Measurements from ENCODE around the gene TBC1D8.
"Not testable (repeated sequence)": the region's sequence is repeated elsewhere in the genome, so short reads cannot be mapped to it uniquely, and the experiment has no call there.

TBC1D8 gene

GRCh38 chr2:101053117-101053516 lies 98.1 kb downstream of the TBC1D8 start:
- no peak overlapping the region for H2BK12ac ChIP-seq (ENCODE audit: low read length)
- H3K27ac ChIP-seq (replicated peaks; ENCODE audit: low read length): no peak overlapping the region
- H3K9ac ChIP-seq (ENCODE audit: low read depth, low read length, poor library complexity): no peak overlapping the region
- no peak overlapping the region for H4K8ac ChIP-seq (ENCODE audit: low read depth, low read length)
- DNase-seq (ENCODE audit: low spot score): no peak
- H3K4me2 ChIP-seq (ENCODE audit: insufficient read depth, low read length, poor library complexity, severe bottlenecking): no peak overlapping the region
- H3K4ac ChIP-seq (ENCODE audit: low read length): no peak overlapping the region
- H3K27me3 ChIP-seq (ENCODE audit: control insufficient read depth in 3 of 3, insufficient read depth in 3 of 3, low read depth in 1 of 3, low read length in 3 of 3): no peaks in the 10 kb centered on the region
- no peak overlapping the region for H3K23ac ChIP-seq (ENCODE audit: low read depth, low read length, poor library complexity)
- no peak overlapping the region for H2AFZ ChIP-seq (ENCODE audit: low read length)
- no peak overlapping the region for H2BK5ac ChIP-seq (ENCODE audit: low read length)
- H3K79me1 ChIP-seq (ENCODE audit: low read depth, low read length): no peaks in the 10 kb centered on the region
- H2BK120ac ChIP-seq (ENCODE audit: low read depth, low read length): no peak overlapping the region
- no CpG with 5 or more reads among the region's 3 CpGs for WGBS, 2 donors (ENCODE audit: extremely low coverage in 2 of 2, insufficient read length in 2 of 2, insufficient replicate concordance in 1 of 2)
- H3K4me1 ChIP-seq (ENCODE audit: control insufficient read depth in 2 of 2, insufficient read depth in 1 of 2, low read depth in 1 of 2, low read length in 2 of 2): no peaks in the 10 kb centered on the region
- H3K4me3 ChIP-seq (ENCODE audit: low read length in 2 of 2): no peak overlapping the region
- peaks cover 0 to 2% of the 10 kb centered on the region in 2 donors for H3K9me3 ChIP-seq (replicated peaks in 1 of 2; ENCODE audit: control insufficient read depth in 2 of 2, insufficient read depth in 1 of 2, low read depth in 1 of 2, low read length in 2 of 2)
- H2AK5ac ChIP-seq (ENCODE audit: low read depth, low read length): no peak overlapping the region
- no peak overlapping the region for H2BK15ac ChIP-seq (ENCODE audit: low read length)
- no peak overlapping the region for H3K18ac ChIP-seq (ENCODE audit: low read length)
- no peaks in the 10 kb centered on the region for H3K36me3 ChIP-seq (replicated peaks in 1 of 2; ENCODE audit: control insufficient read depth in 2 of 2, insufficient read depth in 2 of 2, low read length in 2 of 2)
- H3K14ac ChIP-seq (ENCODE audit: low read length): no peak overlapping the region
- no peak overlapping the region for H4K91ac ChIP-seq (ENCODE audit: low read depth, low read length, poor library complexity)

- Histone ChIP-seq H3K27me3 (ENCODE audit: control insufficient read depth in 3 of 3, insufficient read depth in 3 of 3, low read depth in 1 of 3, low read length in 3 of 3) (no peaks in the 10 kb centered on the region), H2AFZ (ENCODE audit: low read length) (no peak overlapping the region), H2BK15ac (ENCODE audit: low read length) (no peak overlapping the region), H2AK5ac (ENCODE audit: low read depth, low read length) (no peak overlapping the region), H3K18ac (ENCODE audit: low read length) (no peak overlapping the region), H3K4me3 (ENCODE audit: low read length in 2 of 2) (no peak overlapping the region), H2BK5ac (ENCODE audit: low read length) (no peak overlapping the region), H3K4me2 (ENCODE audit: insufficient read depth, low read length, poor library complexity, severe bottlenecking) (no peak overlapping the region), H3K9me3 (replicated peaks in 1 of 2; ENCODE audit: control insufficient read depth in 2 of 2, insufficient read depth in 1 of 2, low read depth in 1 of 2, low read length in 2 of 2) (no peaks in the 10 kb centered on the region), H2BK120ac (ENCODE audit: low read depth, low read length) (no peak overlapping the region), H3K23ac (ENCODE audit: low read depth, low read length, poor library complexity) (no peak overlapping the region), H3K36me3 (replicated peaks in 1 of 2; ENCODE audit: control insufficient read depth in 2 of 2, insufficient read depth in 2 of 2, low read length in 2 of 2) (no peaks in the 10 kb centered on the region), H3K9ac (ENCODE audit: low read depth, low read length, poor library complexity) (no peak overlapping the region), H4K8ac (ENCODE audit: low read depth, low read length) (no peak overlapping the region), H3K79me1 (ENCODE audit: low read depth, low read length) (no peaks in the 10 kb centered on the region), H3K4me1 (ENCODE audit: control insufficient read depth in 2 of 2, insufficient read depth in 1 of 2, low read depth in 1 of 2, low read length in 2 of 2) (no peaks in the 10 kb centered on the region), H3K4ac (ENCODE audit: low read length) (no peak overlapping the region), H3K14ac (ENCODE audit: low read length) (no peak overlapping the region), H4K91ac (ENCODE audit: low read depth, low read length, poor library complexity) (no peak overlapping the region), H2BK12ac (ENCODE audit: low read length) (no peak overlapping the region), H3K27ac (replicated peaks; ENCODE audit: low read length) (no peak overlapping the region)
- DNase-seq (ENCODE audit: low spot score): no peak
- no CpG with 5 or more reads among the region's 5 CpGs for WGBS, 2 donors (ENCODE audit: extremely low coverage in 2 of 2, insufficient read length in 2 of 2, insufficient replicate concordance in 1 of 2)
Observed at GRCh38 chr2:101052147-101052546, 99.0 kb downstream of the TBC1D8 start.

- H2AFZ ChIP-seq (ENCODE audit: low read length); H3K36me3 ChIP-seq (replicated peaks in 1 of 2; ENCODE audit: control insufficient read depth in 2 of 2, insufficient read depth in 2 of 2, low read length in 2 of 2); H4K8ac ChIP-seq (ENCODE audit: low read depth, low read length); H3K9me3 ChIP-seq (replicated peaks in 1 of 2; ENCODE audit: control insufficient read depth in 2 of 2, insufficient read depth in 1 of 2, low read depth in 1 of 2, low read length in 2 of 2); H3K4me2 ChIP-seq (ENCODE audit: insufficient read depth, low read length, poor library complexity, severe bottlenecking); H2BK5ac ChIP-seq (ENCODE audit: low read length); H3K27me3 ChIP-seq (ENCODE audit: control insufficient read depth in 3 of 3, insufficient read depth in 3 of 3, low read depth in 1 of 3, low read length in 3 of 3); H3K4ac ChIP-seq (ENCODE audit: low read length); H3K14ac ChIP-seq (ENCODE audit: low read length); H2BK12ac ChIP-seq (ENCODE audit: low read length); H3K23ac ChIP-seq (ENCODE audit: low read depth, low read length, poor library complexity); H3K4me3 ChIP-seq (ENCODE audit: low read length in 2 of 2); H3K4me1 ChIP-seq (ENCODE audit: control insufficient read depth in 2 of 2, insufficient read depth in 1 of 2, low read depth in 1 of 2, low read length in 2 of 2); H2AK5ac ChIP-seq (ENCODE audit: low read depth, low read length); H3K79me1 ChIP-seq (ENCODE audit: low read depth, low read length); H3K9ac ChIP-seq (ENCODE audit: low read depth, low read length, poor library complexity); H3K18ac ChIP-seq (ENCODE audit: low read length); H2BK15ac ChIP-seq (ENCODE audit: low read length); H2BK120ac ChIP-seq (ENCODE audit: low read depth, low read length); H4K91ac ChIP-seq (ENCODE audit: low read depth, low read length, poor library complexity); DNase-seq (ENCODE audit: low spot score); H3K27ac ChIP-seq (replicated peaks; ENCODE audit: low read length): not testable (repeated sequence)
- WGBS, 2 donors (ENCODE audit: extremely low coverage in 2 of 2, insufficient read length in 2 of 2, insufficient replicate concordance in 1 of 2): no CpG with 5 or more reads among the region's 6 CpGs
Observed at GRCh38 chr2:101050886-101051285, 100.3 kb downstream of the TBC1D8 start.

GRCh38 chr2:101048756-101049155 lies 102.4 kb downstream of the TBC1D8 start:
- Histone ChIP-seq H3K23ac (ENCODE audit: low read depth, low read length, poor library complexity) (no peak overlapping the region), H2BK15ac (ENCODE audit: low read length) (no peak overlapping the region), H3K79me1 (ENCODE audit: low read depth, low read length) (no peaks in the 10 kb centered on the region), H3K27ac (replicated peaks; ENCODE audit: low read length) (no peak overlapping the region), H3K9me3 (replicated peaks in 1 of 2; ENCODE audit: control insufficient read depth in 2 of 2, insufficient read depth in 1 of 2, low read depth in 1 of 2, low read length in 2 of 2) (no peaks in the 10 kb centered on the region), H2BK12ac (ENCODE audit: low read length) (no peak overlapping the region), H3K4me1 (ENCODE audit: control insufficient read depth in 2 of 2, insufficient read depth in 1 of 2, low read depth in 1 of 2, low read length in 2 of 2) (no peaks in the 10 kb centered on the region), H2AFZ (ENCODE audit: low read length) (no peak overlapping the region), H2BK120ac (ENCODE audit: low read depth, low read length) (no peak overlapping the region), H4K91ac (ENCODE audit: low read depth, low read length, poor library complexity) (no peak overlapping the region), H3K4me3 (ENCODE audit: low read length in 2 of 2) (no peak overlapping the region), H3K4me2 (ENCODE audit: insufficient read depth, low read length, poor library complexity, severe bottlenecking) (no peak overlapping the region), H3K4ac (ENCODE audit: low read length) (no peak overlapping the region), H3K27me3 (ENCODE audit: control insufficient read depth in 3 of 3, insufficient read depth in 3 of 3, low read depth in 1 of 3, low read length in 3 of 3) (no peaks in the 10 kb centered on the region), H2AK5ac (ENCODE audit: low read depth, low read length) (no peak overlapping the region), H3K18ac (ENCODE audit: low read length) (no peak overlapping the region), H4K8ac (ENCODE audit: low read depth, low read length) (no peak overlapping the region), H2BK5ac (ENCODE audit: low read length) (no peak overlapping the region), H3K9ac (ENCODE audit: low read depth, low read length, poor library complexity) (no peak overlapping the region), H3K36me3 (replicated peaks in 1 of 2; ENCODE audit: control insufficient read depth in 2 of 2, insufficient read depth in 2 of 2, low read length in 2 of 2) (no peaks in the 10 kb centered on the region), H3K14ac (ENCODE audit: low read length) (no peak overlapping the region)
- no peak for DNase-seq (ENCODE audit: low spot score)
- WGBS, 2 donors (ENCODE audit: extremely low coverage in 2 of 2, insufficient read length in 2 of 2, insufficient replicate concordance in 1 of 2): no CpG with 5 or more reads among the region's 3 CpGs

Data from neuronal stem cell (in vitro differentiated cells).